OCI-LY3 (cell line): ENCODE results near the gene UNC13C.

Experiments
- H2AFZ ChIP-seq: fragments of 200-600, 300-600 bp; shearing (Covaris generic); 2 replicates; pipeline ENCODE4 v1.6.0; 2014; ENCODE audit warnings: antibody characterized with exemption, low read depth, low read length
- H3K27ac ChIP-seq: fragments of 200-600, 300-600 bp; sonication (generic); 2 replicates; pipeline ENCODE4 v1.5.1; 2014; ENCODE audit warnings: mild to moderate bottlenecking, low read length, moderate library complexity, mixed read lengths
- H3K27me3 ChIP-seq: fragments of 200-600, 300-600 bp; sonication (generic); 2 replicates; pipeline ENCODE4 v1.6.1; 2014; ENCODE audit warnings: low read depth, low read length, mixed read lengths
- H3K36me3 ChIP-seq: fragments of 200-600, 300-600 bp; sonication (generic); replicated peaks from 2 replicates; pipeline ENCODE3; 2014; ENCODE audit warnings: low read depth, low read length, mixed read lengths
- H3K4me1 ChIP-seq: fragments of 300-600, 200-600 bp; sonication (generic); 2 replicates; pipeline ENCODE4 v1.6.1; 2014; ENCODE audit warnings: low read length, mixed read lengths
- H3K4me2 ChIP-seq: fragments of 200-600, 300-600 bp; sonication (generic); 2 replicates; pipeline ENCODE4 v1.6.1; 2014; ENCODE audit warnings: low read length, mixed read lengths
- H3K4me3 ChIP-seq: fragments of 300-600, 200-600 bp; sonication (generic); 2 replicates; pipeline ENCODE4 v1.5.1; 2014; ENCODE audit warnings: antibody characterized with exemption, mild to moderate bottlenecking, low read length, moderate library complexity
- H3K79me2 ChIP-seq: fragments of 300-600, 200-600 bp; shearing (Covaris generic); 2 replicates; pipeline ENCODE4 v1.6.1; 2014; ENCODE audit warnings: mild to moderate bottlenecking, low read length, mixed read lengths
- H3K9ac ChIP-seq: fragments of 300-600, 200-600 bp; shearing (Covaris generic); 2 replicates; pipeline ENCODE4 v1.6.0; 2014; ENCODE audit warnings: mild to moderate bottlenecking, low read length, moderate library complexity
- H3K9me3 ChIP-seq: fragments of 200-600, 300-600 bp; shearing (Covaris generic); 2 replicates; pipeline ENCODE4 v1.6.1; 2014; ENCODE audit warnings: low read length, mixed read lengths; ENCODE audit not compliant: insufficient read depth
- H4K20me1 ChIP-seq: fragments of 200-600, 300-600 bp; sonication (generic); 2 replicates; pipeline ENCODE4 v1.6.1; 2016; ENCODE audit warnings: low read length, mixed read lengths; ENCODE audit not compliant: insufficient read depth
- EZH2phosphoT487 ChIP-seq: fragments of 200-600 bp; shearing (Covaris generic); IDR thresholded peaks from 2 replicates; pipeline ENCODE4 v1.6.1; 2018; ENCODE audit warnings: antibody characterized with exemption, mixed run types, low read depth
- TF ChIP-seq, protein P1 (sequence below): fragments of 200-600, 300-600 bp; sonication (generic); IDR thresholded peaks from 2 replicates; pipeline ENCODE4 v1.5.1; 2014; ENCODE audit warnings: antibody characterized with exemption, low read length, low read depth

UNC13C gene

DNA sequence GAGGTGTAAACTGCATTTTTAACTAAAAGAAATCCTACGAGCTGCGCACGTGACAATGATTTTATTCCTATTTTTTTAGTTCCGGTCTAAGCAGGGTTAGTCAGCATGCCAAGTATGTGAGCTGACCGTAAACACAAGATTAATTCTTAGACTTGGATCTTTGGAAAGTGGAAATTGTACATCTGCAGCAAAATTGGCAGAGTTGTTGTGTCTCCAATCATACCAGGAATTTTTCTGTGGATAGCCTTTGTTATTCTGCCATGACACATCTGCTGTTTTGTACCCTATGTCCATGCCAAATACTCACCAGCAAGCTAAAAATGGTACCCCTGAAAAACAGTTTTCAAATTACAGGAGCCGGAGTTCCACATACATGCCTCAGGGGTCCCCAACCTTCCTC, 562.5 kb downstream of the UNC13C start:
- H2AFZ ChIP-seq: no peak overlapping the region
- TF ChIP-seq EZH2phosphoT487: no peak
- TF ChIP-seq, protein P1, sequence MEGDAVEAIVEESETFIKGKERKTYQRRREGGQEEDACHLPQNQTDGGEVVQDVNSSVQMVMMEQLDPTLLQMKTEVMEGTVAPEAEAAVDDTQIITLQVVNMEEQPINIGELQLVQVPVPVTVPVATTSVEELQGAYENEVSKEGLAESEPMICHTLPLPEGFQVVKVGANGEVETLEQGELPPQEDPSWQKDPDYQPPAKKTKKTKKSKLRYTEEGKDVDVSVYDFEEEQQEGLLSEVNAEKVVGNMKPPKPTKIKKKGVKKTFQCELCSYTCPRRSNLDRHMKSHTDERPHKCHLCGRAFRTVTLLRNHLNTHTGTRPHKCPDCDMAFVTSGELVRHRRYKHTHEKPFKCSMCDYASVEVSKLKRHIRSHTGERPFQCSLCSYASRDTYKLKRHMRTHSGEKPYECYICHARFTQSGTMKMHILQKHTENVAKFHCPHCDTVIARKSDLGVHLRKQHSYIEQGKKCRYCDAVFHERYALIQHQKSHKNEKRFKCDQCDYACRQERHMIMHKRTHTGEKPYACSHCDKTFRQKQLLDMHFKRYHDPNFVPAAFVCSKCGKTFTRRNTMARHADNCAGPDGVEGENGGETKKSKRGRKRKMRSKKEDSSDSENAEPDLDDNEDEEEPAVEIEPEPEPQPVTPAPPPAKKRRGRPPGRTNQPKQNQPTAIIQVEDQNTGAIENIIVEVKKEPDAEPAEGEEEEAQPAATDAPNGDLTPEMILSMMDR: no peak
- no peak overlapping the region for H3K4me3 ChIP-seq
- H4K20me1 ChIP-seq: no peaks in the 10 kb centered on the region
- H3K9me3 ChIP-seq: no peaks in the 10 kb centered on the region
- H3K4me1 ChIP-seq: no peaks in the 10 kb centered on the region
- H3K4me2 ChIP-seq: no peak overlapping the region
- H3K27ac ChIP-seq: no peak overlapping the region
- H3K79me2 ChIP-seq: no peaks in the 10 kb centered on the region
- H3K36me3 ChIP-seq: no peaks in the 10 kb centered on the region
- no peak overlapping the region for H3K9ac ChIP-seq
- H3K27me3 ChIP-seq: no peaks in the 10 kb centered on the region

DNA sequence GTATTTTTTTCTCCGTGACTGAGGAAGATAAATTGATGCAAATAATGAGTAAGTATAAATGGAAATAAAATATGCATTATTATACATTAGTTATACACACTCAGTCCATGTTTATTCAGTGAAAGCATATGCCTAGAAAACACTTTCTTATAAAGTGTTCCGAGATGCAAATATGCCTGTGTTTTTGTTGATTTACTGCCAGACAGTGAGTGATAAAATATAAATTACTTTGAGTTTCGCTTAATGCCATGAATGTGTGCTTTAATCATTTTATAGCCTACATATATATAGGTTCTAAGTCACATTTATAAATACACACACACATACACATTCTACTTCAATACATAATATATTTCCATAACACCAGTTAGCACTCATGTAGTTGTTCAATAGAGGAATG, 569.2 kb downstream of the UNC13C start:
- no peak overlapping the region for H3K9ac ChIP-seq
- H4K20me1 ChIP-seq: no peaks in the 10 kb centered on the region
- H3K9me3 ChIP-seq: no peaks in the 10 kb centered on the region
- H3K27me3 ChIP-seq: no peaks in the 10 kb centered on the region
- no peak overlapping the region for H3K27ac ChIP-seq
- no peak overlapping the region for H3K4me2 ChIP-seq
- H2AFZ ChIP-seq: no peak overlapping the region
- TF ChIP-seq, protein P1: no peak
- TF ChIP-seq EZH2phosphoT487: no peak
- no peaks in the 10 kb centered on the region for H3K79me2 ChIP-seq
- H3K4me3 ChIP-seq: no peak overlapping the region
- H3K4me1 ChIP-seq: no peaks in the 10 kb centered on the region
- no peaks in the 10 kb centered on the region for H3K36me3 ChIP-seq

DNA sequence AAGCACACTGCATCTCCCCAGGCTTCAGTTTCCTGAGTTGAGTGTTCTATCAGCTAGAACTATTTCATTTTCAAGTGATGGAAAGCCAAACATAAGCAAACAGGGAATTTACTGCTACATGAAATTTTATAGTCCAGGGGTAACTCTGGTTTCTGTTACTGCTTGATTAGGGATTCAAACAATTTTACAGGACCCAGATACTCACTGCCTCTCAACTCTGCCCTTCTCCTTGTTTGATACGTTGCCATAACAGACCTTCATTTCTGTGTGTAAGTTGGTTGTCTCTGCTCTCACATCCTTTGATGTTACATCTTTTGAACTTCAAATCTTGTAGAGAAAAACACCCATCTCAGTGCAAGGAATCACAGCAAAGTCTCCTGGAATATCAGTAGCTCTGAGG, 572.7 kb downstream of the UNC13C start:
- H3K9me3 ChIP-seq: no peaks in the 10 kb centered on the region
- H4K20me1 ChIP-seq: no peaks in the 10 kb centered on the region
- TF ChIP-seq EZH2phosphoT487: no peak
- TF ChIP-seq, protein P1: no peak
- H2AFZ ChIP-seq: peak overlapping the region; percentile 46; the same call in 1 of the 2 replicates
- no peak overlapping the region for H3K4me2 ChIP-seq
- no peaks in the 10 kb centered on the region for H3K27me3 ChIP-seq
- no peaks in the 10 kb centered on the region for H3K79me2 ChIP-seq
- H3K27ac ChIP-seq: no peak overlapping the region
- no peak overlapping the region for H3K9ac ChIP-seq
- no peaks in the 10 kb centered on the region for H3K4me1 ChIP-seq
- no peaks in the 10 kb centered on the region for H3K36me3 ChIP-seq
- no peak overlapping the region for H3K4me3 ChIP-seq

DNA sequence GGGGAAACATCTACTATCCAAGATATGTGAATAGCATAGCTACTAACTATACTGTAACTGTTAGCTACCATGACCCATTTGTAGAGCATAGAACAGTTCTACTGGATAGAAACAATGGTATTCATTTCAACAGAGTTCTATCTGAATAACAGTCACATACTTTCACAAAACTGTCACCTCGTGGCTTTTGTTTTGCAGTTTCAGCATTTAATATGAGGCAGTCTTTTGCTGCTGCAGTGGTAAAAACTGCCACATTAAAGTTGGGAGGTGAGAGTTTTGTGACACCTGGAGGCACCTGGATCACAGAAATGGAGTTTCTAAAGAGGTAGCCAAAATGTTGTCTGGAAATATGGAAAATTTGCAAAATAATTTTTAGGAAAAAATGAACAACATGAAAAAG, 578.0 kb downstream of the UNC13C start:
- Histone ChIP-seq H3K4me1 (no peaks in the 10 kb centered on the region), H4K20me1 (no peaks in the 10 kb centered on the region), H2AFZ (no peak overlapping the region), H3K4me3 (no peak overlapping the region), H3K9ac (no peak overlapping the region), H3K27me3 (no peaks in the 10 kb centered on the region), H3K79me2 (no peaks in the 10 kb centered on the region), H3K36me3 (no peaks in the 10 kb centered on the region), H3K4me2 (no peak overlapping the region), H3K9me3 (no peaks in the 10 kb centered on the region), H3K27ac (no peak overlapping the region)
- TF ChIP-seq, protein P1: no peak
- TF ChIP-seq EZH2phosphoT487: no peak
